ENCODE measurements around the gene CELF1.
"Not testable (repeated sequence)": the region's sequence is repeated elsewhere in the genome, so short reads cannot be mapped to it uniquely, and the experiment has no call there.

- TF ChIP-seq CTCF (IDR thresholded peaks at IDR 0.05); EP300 (IDR thresholded peaks at IDR 0.05; ENCODE audit: low read depth); POLR2A (IDR thresholded peaks at IDR 0.05); POLR2AphosphoS5 (IDR thresholded peaks at IDR 0.05): not testable (repeated sequence)
Measured at GRCh38 chr11:47530721-47531120, 22.2 kb downstream of the CELF1 start.
